Lung (tissue), 12 donors: ENCODE results near the gene LACRT. TPM values are rescaled to one million over a fixed set of nuclear protein-coding genes. Genes with fewer than 3 reads are reported as not detected.

Experiments
- ATAC-seq: fragments of 200-7000 bp; cut with Tn5 transposase; one replicate; pipeline ENCODE4 v1.9.1; 2020; ENCODE audit warnings: moderate number of reproducible peaks; ENCODE audit not compliant: insufficient read depth, low FRiP score
- DNase-seq, 3 donors: peaks; one replicate each; pipeline ENCODE4 v3.0.0-alpha.2; 2013 to 2017
- H3K27ac ChIP-seq, 2 donors: one replicate each; pipeline ENCODE4 v1.5.1; 2013; ENCODE audit warnings: mild to moderate bottlenecking in 2 of 2, moderate library complexity in 2 of 2, control low read depth in 1 of 2, inconsistent platforms in 1 of 2, low read depth in 1 of 2, low read length in 1 of 2
- H3K27me3 ChIP-seq, 3 donors: one replicate each; pipeline ENCODE4 v1.5.1; 2013; ENCODE audit warnings: low read length in 2 of 3; ENCODE audit not compliant: control insufficient read depth in 3 of 3, insufficient read depth in 3 of 3
- H3K36me3 ChIP-seq, 4 donors: one replicate each; pipeline ENCODE4 v1.5.1; 2013; ENCODE audit warnings: low read length in 4 of 4, mild to moderate bottlenecking in 1 of 4, moderate library complexity in 1 of 4; ENCODE audit not compliant: control insufficient read depth in 4 of 4, insufficient read depth in 4 of 4
- H3K4me1 ChIP-seq, 5 donors: one replicate each; pipeline ENCODE4 v1.5.1; 2013; ENCODE audit warnings: low read length in 5 of 5, mild to moderate bottlenecking in 2 of 5, moderate library complexity in 1 of 5; ENCODE audit not compliant: control insufficient read depth in 5 of 5, insufficient read depth in 5 of 5
- H3K4me3 ChIP-seq: one replicate; pipeline ENCODE4 v1.5.1; 2013; ENCODE audit warnings: mild to moderate bottlenecking, control low read depth, moderate library complexity
- H3K9ac ChIP-seq, 2 donors: one replicate each; pipeline ENCODE4 v1.5.1; 2013; ENCODE audit warnings: low read length in 2 of 2, control low read depth in 1 of 2; ENCODE audit not compliant: insufficient read depth in 1 of 2
- H3K9me3 ChIP-seq, 4 donors: one replicate each; pipeline ENCODE4 v1.5.1; 2013; ENCODE audit warnings: low read length in 3 of 4, mild to moderate bottlenecking in 1 of 4, moderate library complexity in 1 of 4; ENCODE audit not compliant: control insufficient read depth in 4 of 4, insufficient read depth in 3 of 4
- WGBS, 2 donors: extraction: QIAGEN DNeasy Blood & Tissue Kit; methylation state at CpG; one replicate each; pipeline ENCODE4 v1.1.7; 2013; 5-methylcytosine and 5-hydroxymethylcytosine counted together
- polyA plus RNA-seq, 2 donors: library from polyadenylated mRNA; stranded (reverse); fragments of 200-250 nt; gene quantifications; one replicate each; pipeline ENCODE4 v1.2.1, GENCODE V29; 2013
- total RNA-seq, 2 donors: library from RNA; depleted of rRNA in 1 of 2; stranded (reverse); fragments of >200 nt in 1 of 2; gene quantifications; one replicate each; pipeline ENCODE4 v1.2.1, GENCODE V29; 2014 to 2021
- TF ChIP-seq, protein P1 (sequence below): IDR thresholded peaks from 2 replicates; pipeline ENCODE4 v1.5.1; 2012; ENCODE audit warnings: mild to moderate bottlenecking; ENCODE audit errors: control extremely low read depth, extremely low read depth
- donor health status: control.
- donor health status: control.
- donor health status: Bipolar disorder and iron deficiency.
- donor health status: healthy.
- donor health status: DM: yes; HTN: yes; CAD: no.

Gene LACRT
- total and polyA plus RNA-seq, 4 donors: not detected

DNA sequence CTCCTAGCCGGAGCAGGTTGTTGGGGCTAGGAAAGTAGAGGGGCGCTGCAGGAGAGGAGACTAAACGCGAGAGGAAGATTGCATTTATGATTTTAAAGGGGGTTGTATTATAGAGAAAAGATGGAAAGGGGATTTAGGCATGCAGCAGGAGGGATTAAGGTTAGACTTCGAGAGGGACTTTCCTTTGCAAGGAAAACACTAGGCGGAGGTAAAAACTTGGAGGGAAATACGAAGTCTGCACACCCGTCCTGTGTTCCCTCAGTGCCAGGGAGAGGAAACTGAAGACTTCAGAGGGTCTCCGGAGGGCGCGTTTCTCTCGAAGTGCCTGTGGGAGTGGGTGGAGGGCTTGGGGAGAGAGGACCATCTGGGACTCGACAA is 45.8 kb downstream of the LACRT start:
- peaks cover 0 to 2% (median 0%) of the 10 kb centered on the region in 4 donors for H3K9me3 ChIP-seq
- H3K27ac ChIP-seq: no peak overlapping the region
- H3K9ac ChIP-seq: no peak overlapping the region
- WGBS, 2 donors: 20 to 23% methylated on average over 13 of the region's 13 CpGs
- no peak overlapping the region for H3K4me3 ChIP-seq
- peaks cover 0 to 45% (median 25%) of the 10 kb centered on the region in 3 donors for H3K27me3 ChIP-seq
- TF ChIP-seq, protein P1, sequence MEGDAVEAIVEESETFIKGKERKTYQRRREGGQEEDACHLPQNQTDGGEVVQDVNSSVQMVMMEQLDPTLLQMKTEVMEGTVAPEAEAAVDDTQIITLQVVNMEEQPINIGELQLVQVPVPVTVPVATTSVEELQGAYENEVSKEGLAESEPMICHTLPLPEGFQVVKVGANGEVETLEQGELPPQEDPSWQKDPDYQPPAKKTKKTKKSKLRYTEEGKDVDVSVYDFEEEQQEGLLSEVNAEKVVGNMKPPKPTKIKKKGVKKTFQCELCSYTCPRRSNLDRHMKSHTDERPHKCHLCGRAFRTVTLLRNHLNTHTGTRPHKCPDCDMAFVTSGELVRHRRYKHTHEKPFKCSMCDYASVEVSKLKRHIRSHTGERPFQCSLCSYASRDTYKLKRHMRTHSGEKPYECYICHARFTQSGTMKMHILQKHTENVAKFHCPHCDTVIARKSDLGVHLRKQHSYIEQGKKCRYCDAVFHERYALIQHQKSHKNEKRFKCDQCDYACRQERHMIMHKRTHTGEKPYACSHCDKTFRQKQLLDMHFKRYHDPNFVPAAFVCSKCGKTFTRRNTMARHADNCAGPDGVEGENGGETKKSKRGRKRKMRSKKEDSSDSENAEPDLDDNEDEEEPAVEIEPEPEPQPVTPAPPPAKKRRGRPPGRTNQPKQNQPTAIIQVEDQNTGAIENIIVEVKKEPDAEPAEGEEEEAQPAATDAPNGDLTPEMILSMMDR: no peak
- no peaks in the 10 kb centered on the region for H3K36me3 ChIP-seq
- ATAC-seq (no peak), DNase-seq (no peak)
- peaks cover 0 to 12% (median 9%) of the 10 kb centered on the region in 5 donors for H3K4me1 ChIP-seq

DNA sequence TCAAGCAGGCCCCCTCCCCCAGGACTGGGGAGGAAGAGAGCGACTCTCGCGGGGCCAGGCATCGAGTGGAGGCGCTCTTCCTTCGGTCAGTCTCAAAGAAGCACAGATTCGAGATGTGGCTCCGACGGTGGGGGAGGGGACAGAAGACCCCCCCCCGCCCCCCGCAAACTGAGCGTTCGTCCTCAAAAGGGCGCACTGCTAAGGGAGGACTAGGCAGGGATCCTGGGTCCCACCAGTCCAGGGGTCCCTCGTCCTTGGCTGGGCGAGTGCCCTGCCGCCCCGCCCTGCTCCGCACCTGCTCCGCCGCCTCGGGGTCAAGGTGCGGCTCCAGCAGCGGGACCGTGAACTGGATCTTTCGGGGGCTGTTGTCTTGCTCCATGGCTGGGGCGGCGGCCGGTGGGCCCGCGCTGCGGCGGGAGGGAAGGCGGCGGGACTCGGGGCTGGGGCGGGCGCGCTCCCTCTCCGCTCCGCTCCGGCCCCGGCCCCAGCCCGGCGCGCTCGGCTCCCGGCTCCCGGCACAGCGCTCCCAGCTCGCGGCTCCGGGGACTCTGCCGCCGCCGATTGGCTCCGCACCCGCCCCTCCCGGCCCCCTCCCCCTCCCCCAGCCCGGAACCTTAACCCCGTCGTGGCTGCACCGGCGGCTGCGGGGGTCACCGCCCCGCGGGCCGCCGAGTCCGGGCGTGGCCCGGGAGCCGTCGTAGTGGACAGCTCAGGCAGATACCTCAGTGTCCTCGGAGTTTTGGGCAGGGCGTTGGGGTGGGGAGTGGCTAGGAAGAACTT is 46.4 kb downstream of the LACRT start, which contains the start of gene PPP1R1A:
PPP1R1A (minus strand) TSS at position 550 of the 780 bp plus-strand sequence; CDS start at position 379, 171 bp downstream.
- TF ChIP-seq, protein P1: no peak
- Histone ChIP-seq H3K9me3 (peaks cover 0 to 2% (median 0%) of the 10 kb centered on the region in 4 donors), H3K4me3 (no peak within 1 kb of the TSS), H3K9ac (no peak within 1 kb of the TSS), H3K4me1 (peaks cover 0 to 12% (median 9%) of the 10 kb centered on the region in 5 donors), H3K36me3 (no peaks in the 10 kb centered on the region), H3K27ac (peak within 1 kb of the TSS in 1 of 2 donors; percentile 27), H3K27me3 (peaks cover 0 to 45% (median 25%) of the 10 kb centered on the region in 3 donors)
- WGBS, 2 donors: 3% methylated on average over 48 to 77 of the region's 77 CpGs
- no peak for ATAC-seq
- DNase-seq: peak in 2 of 3 donors; percentile 22 to 34

DNA sequence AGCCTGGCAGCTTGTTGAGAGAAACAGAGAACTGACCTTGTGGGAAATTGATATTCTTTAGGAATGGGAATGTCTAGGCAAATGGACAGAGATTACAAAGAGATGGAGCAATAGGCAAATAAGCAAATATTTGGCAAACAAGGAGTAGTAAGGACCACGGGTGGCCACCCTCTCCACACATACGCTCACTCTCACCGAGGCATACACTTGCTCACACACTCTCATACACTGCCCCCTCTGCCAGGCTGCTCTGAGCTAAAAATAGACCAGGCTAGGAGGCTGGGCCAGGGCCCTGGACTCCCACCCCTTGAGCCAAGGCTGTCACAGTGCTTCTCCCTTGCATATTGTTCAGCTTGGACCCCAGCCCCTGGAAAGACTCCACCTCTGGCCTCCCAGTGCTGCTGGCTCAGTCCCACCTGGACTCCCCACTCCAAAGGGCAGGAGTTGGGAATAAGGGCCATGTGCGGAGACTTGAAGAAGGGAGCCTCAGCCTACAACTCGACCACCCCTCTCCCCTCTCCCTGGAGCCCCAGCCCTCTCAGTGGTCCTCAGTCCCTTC is 47.3 kb downstream of the LACRT start:
- Histone ChIP-seq H3K27ac (no peak overlapping the region), H3K9ac (no peak overlapping the region), H3K4me1 (peaks cover 0 to 12% (median 9%) of the 10 kb centered on the region in 5 donors), H3K4me3 (no peak overlapping the region), H3K27me3 (peaks cover 0 to 42% (median 22%) of the 10 kb centered on the region in 3 donors), H3K36me3 (no peaks in the 10 kb centered on the region), H3K9me3 (peaks cover 0 to 2% (median 0%) of the 10 kb centered on the region in 4 donors)
- ATAC-seq: no peak
- TF ChIP-seq, protein P1: no peak
- WGBS, 2 donors: 51 to 70% methylated on average over 5 of the region's 5 CpGs
- peak in 2 of 3 donors; percentile 29 to 53 for DNase-seq
